HepG2 (cell line): ENCODE results near the gene PIK3IP1. TPM values are rescaled to one million over a fixed set of nuclear protein-coding genes. Genes with fewer than 3 reads are reported as not detected.

Experiments used
- ATAC-seq: fragments of 200-7000 bp; cut with Tn5 transposase; 3 replicates; pipeline ENCODE4 v1.9.1; 2020; ENCODE audit warnings: mild to moderate bottlenecking, moderate library complexity
- BruUV-seq: library from RNA; stranded (reverse); fragments of 400-500 nt; replicated peaks from 2 replicates; lab custom pipeline; 2021; lab: Mats Ljungman, UMichigan
- CTCF ChIA-PET: fragments of 300-600 bp; formaldehyde crosslinking; extraction: SDS; loops from one replicate; lab custom pipeline; 2021; ENCODE audit warnings: low total read pairs, inconsistent platforms, low intra/inter-chr PET ratio; lab: Yijun Ruan, JAX
- POLR2A ChIA-PET: fragments of 350-600 bp; sonication (Branson Sonifier 250); formaldehyde crosslinking; loops from one replicate; lab custom pipeline; 2020; ENCODE audit warnings: antibody characterized with exemption, inconsistent platforms; lab: Yijun Ruan, JAX
- DNase-seq: peaks from one replicate; pipeline ENCODE4 v3.0.0-alpha.2; 2015; ENCODE audit warnings: low spot score
- FAIRE-seq: peaks from 3 replicates; lab custom pipeline; 2011; peaks lifted over from hg19 to GRCh38; lab: Jason Lieb, UNC
- H2AFZ ChIP-seq: one replicate; pipeline ENCODE4 v1.6.1; 2011; ENCODE audit warnings: low read length, inconsistent platforms
- H3K27ac ChIP-seq: fragments of 300-600 bp; 3 replicates; pipeline ENCODE4 v1.8.0; 2011; ENCODE audit warnings: mixed run types, mild to moderate bottlenecking, mixed read lengths, low read length, inconsistent platforms; ENCODE audit not compliant: insufficient read depth; ENCODE audit errors: extremely low read length
- H3K27me3 ChIP-seq, 2 experiments: fragments of 200-600 bp in 1 of 2; 2 replicates in 1 of 2; 3 replicates in 1 of 2; pipeline versions ENCODE4 v1.6.0 to v1.8.0; 2011; ENCODE audit warnings: low read length in 2 of 2, mild to moderate bottlenecking in 2 of 2, moderate library complexity in 2 of 2, inconsistent platforms in 1 of 2; ENCODE audit not compliant: insufficient read depth in 2 of 2, control insufficient read depth in 1 of 2
- H3K36me3 ChIP-seq, 2 experiments: fragments of 200-600 bp in 1 of 2; replicated peaks in 1 of 2; 2 replicates in 1 of 2; 3 replicates in 1 of 2; pipeline versions ENCODE4 v1.5.1 to v1.8.0; 2011; ENCODE audit warnings: low read length in 2 of 2, inconsistent platforms in 1 of 2; ENCODE audit not compliant: insufficient read depth in 2 of 2, control insufficient read depth in 1 of 2
- H3K4me1 ChIP-seq: 2 replicates; pipeline ENCODE4 v1.5.1; 2012; ENCODE audit warnings: low read length, inconsistent platforms; ENCODE audit not compliant: insufficient read depth
- H3K4me2 ChIP-seq: 2 replicates; pipeline ENCODE4 v1.6.0; 2011; ENCODE audit warnings: low read depth, low read length, inconsistent platforms
- H3K4me3 ChIP-seq, 3 experiments: fragments of 200-600 bp in 1 of 3; sonication (generic), shearing (Covaris generic) in 1 of 3; replicated peaks in 1 of 3; 2 replicates each; pipeline ENCODE4 v1.5.1; 2011 to 2016; ENCODE audit warnings: low read length in 3 of 3, inconsistent platforms in 2 of 3, low read depth in 2 of 3, mild to moderate bottlenecking in 2 of 3, control low read depth in 1 of 3, mixed read lengths in 1 of 3; ENCODE audit not compliant: insufficient read depth in 1 of 3
- H3K79me2 ChIP-seq: one replicate; pipeline ENCODE4 v1.6.1; 2011; ENCODE audit warnings: low read length, inconsistent platforms; ENCODE audit not compliant: insufficient read depth
- H3K9ac ChIP-seq: 2 replicates; pipeline ENCODE4 v1.6.0; 2011; ENCODE audit warnings: mild to moderate bottlenecking, low read depth, low read length, inconsistent platforms; ENCODE audit not compliant: insufficient read depth
- H3K9me3 ChIP-seq: 2 replicates; pipeline ENCODE4 v1.5.1; 2012; ENCODE audit warnings: mild to moderate bottlenecking, low read length
- H4K20me1 ChIP-seq: 2 replicates; pipeline ENCODE4 v1.6.0; 2011; ENCODE audit warnings: inconsistent platforms, mild to moderate bottlenecking, low read length, moderate library complexity; ENCODE audit not compliant: insufficient read depth
- MAFK ChIP-seq, 2 experiments: IDR thresholded peaks in 1 of 2; conservative IDR thresholded peaks in 1 of 2; 2 replicates each; pipeline ENCODE4 v1.6.1; 2011; ENCODE audit warnings: improper control_type of control experiment in 2 of 2, low read length in 2 of 2
- SNAPC4 ChIP-seq: sonication (generic); formaldehyde crosslinking; IDR thresholded peaks from 2 replicates; pipeline ENCODE4 v1.4.0; 2020; ENCODE audit warnings: mild to moderate bottlenecking, missing genetic modification reagents
- SRSF4 ChIP-seq: fragments of 200-400 bp; formaldehyde crosslinking; IDR thresholded peaks from one replicate; pipeline ENCODE4 v1.6.1; 2018; ENCODE audit warnings: mild to moderate bottlenecking, low read depth, low read length, moderate library complexity; ENCODE audit not compliant: poor library complexity, severe bottlenecking
- TFAP4 ChIP-seq: sonication (generic); IDR thresholded peaks from 2 replicates; pipeline ENCODE4 v1.6.1; 2016; ENCODE audit warnings: low read depth, borderline replicate concordance
- ZNF350 ChIP-seq: sonication (generic); formaldehyde crosslinking; IDR thresholded peaks from 2 replicates; pipeline ENCODE4 v1.4.0; 2020; ENCODE audit warnings: mild to moderate bottlenecking, low read depth, missing genetic modification reagents, borderline replicate concordance
- WGBS: methylation state at CpG from one replicate; pipeline ENCODE4 v1.1.6; 2017; ENCODE audit warnings: low lambda C conversion rate; 5-methylcytosine and 5-hydroxymethylcytosine counted together
- in situ Hi-C: cut with HindIII; loops from 2 replicates; pipeline ENCODE4 v1.10.0; 2017; ENCODE audit warnings: low pct_unique_long_range_greater_than_20kb; ENCODE audit not compliant: extremely low pct_ligation_motif_present
- intact Hi-C: fragments of 100-400 bp; cut with micrococcal nuclease; formaldehyde crosslinking; loops from one replicate; pipeline ENCODE4 v1.10.0; 2022; ENCODE audit not compliant: unreplicated experiment
- polyA plus RNA-seq, 8 experiments: library from polyadenylated mRNA; depleted of rRNA in 3 of 8; stranded (reverse) in 7 of 8; unstranded in 1 of 8; fragments of >200 nt; fragmentation: Illumina TruSeq in 4 of 8; extraction: Trizol in 4 of 8; gene quantifications; 2 replicates each; pipeline versions ENCODE4 v1.2.1 to v1.2.3, GENCODE V29; 2011 to 2016; ENCODE audit warnings: low read depth in 4 of 8, missing spikeins in 1 of 8, mixed read lengths in 1 of 8; ENCODE audit not compliant: insufficient read depth in 1 of 8
- total RNA-seq, 5 experiments: library from RNA; depleted of rRNA; stranded (reverse); fragments of >200 nt; fragmentation: Illumina TruSeq; extraction: Trizol; gene quantifications; 2 replicates each; pipeline ENCODE4 v1.2.3, GENCODE V29; 2016; ENCODE audit warnings: low read depth in 1 of 5

PIK3IP1 gene
- total and polyA plus RNA-seq, 2 of the 13 experiments (the other 11 are each of a cell fraction or from before 2014, with no cell fraction given) = 1.3 to 2.5 TPM

DNA sequence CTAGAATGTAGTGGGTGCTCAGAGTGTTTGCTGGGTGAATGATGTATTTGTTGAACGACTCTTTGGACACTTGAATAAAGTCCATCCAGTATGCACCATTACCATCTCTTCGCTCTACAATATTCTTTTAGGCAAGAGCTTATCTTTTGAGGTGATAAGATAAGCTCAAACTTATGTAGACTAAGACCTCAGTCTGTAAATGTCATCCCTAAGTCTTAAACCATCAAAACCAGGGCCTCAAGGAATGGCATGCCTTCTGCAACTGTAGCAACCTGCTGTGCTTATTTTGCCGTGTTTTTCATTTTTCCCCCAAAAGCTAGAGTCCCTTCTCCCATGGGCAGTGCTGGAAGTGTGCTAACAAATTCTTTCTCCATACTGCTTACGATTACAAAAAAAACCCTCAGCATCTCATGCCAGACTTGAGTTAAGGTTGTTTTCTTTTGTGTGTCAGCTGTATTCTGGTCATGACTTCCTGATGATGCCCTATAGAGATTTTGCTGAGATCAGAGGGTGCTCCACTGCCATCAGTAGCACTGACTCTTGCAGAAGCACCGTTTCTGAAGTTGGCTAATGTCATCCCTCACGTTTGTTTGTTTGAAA is 52.4 kb downstream of the PIK3IP1 start:
- Histone ChIP-seq H3K4me1 (peaks cover 36% of the 10 kb centered on the region), H3K4me3 (no peak overlapping the region), H3K27ac (no peak overlapping the region), H4K20me1 (peaks cover 34% of the 10 kb centered on the region; the same call in 1 of the 2 replicates), H3K36me3 (peaks cover 17 to 67% of the 10 kb centered on the region in 2 experiments), H3K27me3 (no peaks in the 10 kb centered on the region), H3K9me3 (no peaks in the 10 kb centered on the region), H3K9ac (no peak overlapping the region), H2AFZ (no peak overlapping the region), H3K79me2 (peaks cover 54% of the 10 kb centered on the region), H3K4me2 (no peak overlapping the region)
- CTCF ChIA-PET = no interaction called here
- intact Hi-C loops (no loop called here), in situ Hi-C loops (no loop called here)
- DNase-seq (no peak), ATAC-seq (no peak), FAIRE-seq (no peak)
- TF ChIP-seq TFAP4 (no peak), MAFK (conservative IDR thresholded peaks at IDR 0.05 in 1 of 2, IDR thresholded peaks at IDR 0.05 in 1 of 2; ENCODE audit: low read length in 2 of 2) (no peak), SRSF4 (no peak), ZNF350 (CRISPR knock-in tag) (no peak), SNAPC4 (CRISPR knock-in tag) (no peak)
- BruUV-seq = no TSS peak
- POLR2A ChIA-PET = interaction anchor here (0.9 kb wide), 1 partner anchor 10 kb away, joined by 4 read pairs; no protein-coding TSS in a partner anchor
- 85% methylated on average over 6 of the region's 6 CpGs for WGBS
